PC-9 (cell line): ENCODE results near the gene PLCD3. TPM values are rescaled to one million over a fixed set of nuclear protein-coding genes. Genes with fewer than 3 reads are reported as not detected.
"Not testable (repeated sequence)": the region's sequence is repeated elsewhere in the genome, so short reads cannot be mapped to it uniquely, and the experiment has no call there.

Experiments used
- BruUV-seq: library from RNA; stranded (reverse); fragments of 400-500 nt; replicated peaks from 2 replicates; lab custom pipeline; 2021; lab: Mats Ljungman, UMichigan
- CTCF ChIA-PET: fragments of 300-600 bp; sonication (Branson Sonifier 250); formaldehyde crosslinking; loops from one replicate; lab custom pipeline; 2022; ENCODE audit warnings: antibody characterized with exemption; lab: Charles Lee
- POLR2A ChIA-PET: fragments of 300-600 bp; sonication (Branson Sonifier 250); formaldehyde crosslinking; loops from one replicate; lab custom pipeline; 2022; ENCODE audit warnings: antibody characterized with exemption; ENCODE audit not compliant: unreplicated experiment; lab: Charles Lee
- DNase-seq, 2 experiments: peaks; one replicate each; pipeline versions ENCODE4 v3.0.0 to v3.0.0-alpha.2; 2015 to 2022; ENCODE audit warnings: mixed read lengths in 1 of 2
- H2AFZ ChIP-seq: fragments of 200-600 bp; sonication (generic); 2 replicates; pipeline ENCODE4 v1.8.1; 2017; ENCODE audit warnings: antibody characterized with exemption
- H3F3A ChIP-seq: fragments of 200-600 bp; sonication (generic); 2 replicates; pipeline ENCODE4 v1.8.1; 2017; ENCODE audit warnings: antibody characterized with exemption, mild to moderate bottlenecking, low read depth; ENCODE audit not compliant: insufficient read depth
- H3K27ac ChIP-seq: fragments of 200-600 bp; sonication (generic); 2 replicates; pipeline ENCODE4 v1.6.1; 2016; ENCODE audit warnings: mixed run types
- H3K27me3 ChIP-seq: fragments of 200-600 bp; sonication (generic); 2 replicates; pipeline ENCODE4 v1.6.1; 2016; ENCODE audit warnings: low read depth, mixed run types; ENCODE audit not compliant: insufficient read depth
- H3K36me3 ChIP-seq: fragments of 200-600 bp; sonication (generic); 2 replicates; pipeline ENCODE4 v1.6.1; 2016; ENCODE audit warnings: low read depth, mixed run types
- H3K4me1 ChIP-seq: fragments of 200-600 bp; sonication (generic); replicated peaks from 2 replicates; pipeline ENCODE4 v1.6.1; 2016; ENCODE audit warnings: mixed run types; ENCODE audit not compliant: insufficient read depth
- H3K4me2 ChIP-seq: fragments of 200-600 bp; sonication (generic); 2 replicates; pipeline ENCODE4 v1.6.1; 2017; ENCODE audit warnings: mixed run types
- H3K4me3 ChIP-seq: fragments of 200-600 bp; sonication (generic); 2 replicates; pipeline ENCODE4 v1.6.1; 2016; ENCODE audit warnings: mixed run types
- H3K79me2 ChIP-seq: fragments of 200-600 bp; sonication (generic); 2 replicates; pipeline ENCODE4 v1.6.1; 2017; ENCODE audit warnings: low read depth, mixed run types
- H3K9me2 ChIP-seq: fragments of 200-600 bp; sonication (generic); 2 replicates; pipeline ENCODE4 v1.8.1; 2017; ENCODE audit warnings: mild to moderate bottlenecking; ENCODE audit not compliant: insufficient read depth
- H3K9me3 ChIP-seq: fragments of 200-600 bp; sonication (generic); 2 replicates; pipeline ENCODE4 v1.8.1; 2016; ENCODE audit warnings: low read depth; ENCODE audit not compliant: insufficient read depth
- H4K20me1 ChIP-seq: fragments of 200-600 bp; sonication (generic); 2 replicates; pipeline ENCODE4 v1.8.1; 2017; ENCODE audit not compliant: insufficient read depth
- EZH2 ChIP-seq: fragments of 200-600 bp; sonication (generic); IDR thresholded peaks from 2 replicates; pipeline ENCODE4 v1.8.0; 2017; ENCODE audit warnings: antibody characterized with exemption, low read depth
- intact Hi-C: fragments of 100-400 bp; cut with micrococcal nuclease; formaldehyde crosslinking; loops from one replicate; pipeline ENCODE4 v1.10.0; 2022; ENCODE audit not compliant: unreplicated experiment
- total RNA-seq: library from RNA; stranded (reverse); gene quantifications from 2 replicates; pipeline ENCODE4 v1.2.3, GENCODE V29; 2021
- TF ChIP-seq, protein P1 (sequence below): fragments of 200-600 bp; sonication (generic); conservative IDR thresholded peaks from 2 replicates; pipeline ENCODE4 v1.6.1; 2017; ENCODE audit warnings: mixed run types, antibody characterized with exemption, mild to moderate bottlenecking, moderate library complexity

The PLCD3 gene
- total RNA-seq, 1 experiment from 2014 or later = 92.4 TPM

- H3K9me3 ChIP-seq = no peaks in the 10 kb centered on the region
- CTCF ChIA-PET = interaction anchor here (0.6 kb wide), 1 partner anchor 76 kb away, joined by 4 read pairs; no protein-coding TSS in a partner anchor
- peaks cover 75% of the 10 kb centered on the region for H3K4me1 ChIP-seq
- no peak for TF ChIP-seq EZH2
- TF ChIP-seq, protein P1, sequence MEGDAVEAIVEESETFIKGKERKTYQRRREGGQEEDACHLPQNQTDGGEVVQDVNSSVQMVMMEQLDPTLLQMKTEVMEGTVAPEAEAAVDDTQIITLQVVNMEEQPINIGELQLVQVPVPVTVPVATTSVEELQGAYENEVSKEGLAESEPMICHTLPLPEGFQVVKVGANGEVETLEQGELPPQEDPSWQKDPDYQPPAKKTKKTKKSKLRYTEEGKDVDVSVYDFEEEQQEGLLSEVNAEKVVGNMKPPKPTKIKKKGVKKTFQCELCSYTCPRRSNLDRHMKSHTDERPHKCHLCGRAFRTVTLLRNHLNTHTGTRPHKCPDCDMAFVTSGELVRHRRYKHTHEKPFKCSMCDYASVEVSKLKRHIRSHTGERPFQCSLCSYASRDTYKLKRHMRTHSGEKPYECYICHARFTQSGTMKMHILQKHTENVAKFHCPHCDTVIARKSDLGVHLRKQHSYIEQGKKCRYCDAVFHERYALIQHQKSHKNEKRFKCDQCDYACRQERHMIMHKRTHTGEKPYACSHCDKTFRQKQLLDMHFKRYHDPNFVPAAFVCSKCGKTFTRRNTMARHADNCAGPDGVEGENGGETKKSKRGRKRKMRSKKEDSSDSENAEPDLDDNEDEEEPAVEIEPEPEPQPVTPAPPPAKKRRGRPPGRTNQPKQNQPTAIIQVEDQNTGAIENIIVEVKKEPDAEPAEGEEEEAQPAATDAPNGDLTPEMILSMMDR = no peak
- no peaks in the 10 kb centered on the region for H3K36me3 ChIP-seq
- no peak for DNase-seq
- intact Hi-C loops = loop anchor here (2.0 kb wide), 1 partner anchor 33 kb away; no protein-coding TSS in a partner anchor
- no peak overlapping the region for H2AFZ ChIP-seq
- POLR2A ChIA-PET = no interaction called here
- no peaks in the 10 kb centered on the region for H3K27me3 ChIP-seq
- BruUV-seq = no TSS peak
- H3K9me2 ChIP-seq = no peaks in the 10 kb centered on the region
- peaks cover 32% of the 10 kb centered on the region for H3K79me2 ChIP-seq
- no peak overlapping the region for H3K4me3 ChIP-seq
- H3K4me2 ChIP-seq = no peak overlapping the region
- H3F3A ChIP-seq = peaks cover 48% of the 10 kb centered on the region
- H4K20me1 ChIP-seq = no peaks in the 10 kb centered on the region
- H3K27ac ChIP-seq = peak overlapping the region; percentile 65
Measured at GRCh38 chr17:45125509-45125908, 6.8 kb downstream of the PLCD3 start.

DNA sequence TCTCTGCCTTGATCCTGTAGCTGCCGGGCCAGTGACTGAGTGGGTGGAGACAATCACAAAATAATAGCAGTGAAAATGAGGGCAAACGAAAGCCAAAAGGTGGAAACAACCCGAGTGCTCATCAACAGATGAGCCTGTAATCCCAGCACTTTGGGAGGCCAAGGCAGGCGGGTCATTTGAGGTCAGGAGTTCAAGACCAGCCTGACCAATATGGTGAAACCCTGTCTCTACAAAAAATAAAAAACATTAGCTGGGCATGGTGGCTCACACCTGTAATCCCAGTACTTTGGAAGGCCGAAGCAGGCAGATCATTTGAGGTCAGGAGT, 7.6 kb downstream of the PLCD3 start:
- Histone ChIP-seq H3K27ac (peak overlapping the region; percentile 65), H3K79me2 (peaks cover 32% of the 10 kb centered on the region), H3K4me2 (peak overlapping the region; percentile 56), H3K4me1 (peaks cover 69% of the 10 kb centered on the region), H3F3A (peaks cover 42% of the 10 kb centered on the region)
- BruUV-seq, H2AFZ ChIP-seq, H3K9me3 ChIP-seq, H3K9me2 ChIP-seq, CTCF ChIA-PET, H3K4me3 ChIP-seq, H3K27me3 ChIP-seq, DNase-seq, POLR2A ChIA-PET, H3K36me3 ChIP-seq, H4K20me1 ChIP-seq: not testable (repeated sequence)
- intact Hi-C loops = loop anchor here (1.0 to 2.0 kb wide), 2 partner anchors 22 to 32 kb away; no protein-coding TSS in a partner anchor

GRCh38 chr17:45123930-45124796, 8.2 kb downstream of the PLCD3 start:
- Histone ChIP-seq H3F3A (peaks cover 36% of the 10 kb centered on the region), H3K79me2 (peaks cover 30% of the 10 kb centered on the region), H3K36me3 (no peaks in the 10 kb centered on the region), H3K9me3 (no peaks in the 10 kb centered on the region), H3K4me2 (peak overlapping the region; percentile 56), H2AFZ (no peak overlapping the region), H3K27ac (peak overlapping the region; percentile 65), H3K9me2 (no peaks in the 10 kb centered on the region), H4K20me1 (no peaks in the 10 kb centered on the region), H3K4me1 (peaks cover 63% of the 10 kb centered on the region), H3K27me3 (no peaks in the 10 kb centered on the region), H3K4me3 (no peak overlapping the region)
- TF ChIP-seq EZH2 = no peak
- TF ChIP-seq, protein P1 = no peak
- CTCF ChIA-PET = interaction anchor here (0.6 kb wide), 1 partner anchor 77 kb away, joined by 3 read pairs; no protein-coding TSS in a partner anchor
- peak; percentile 77 to 85 for DNase-seq
- intact Hi-C loops = loop anchor here (1.0 to 2.0 kb wide), 2 partner anchors 22 to 31 kb away; no protein-coding TSS in a partner anchor
- POLR2A ChIA-PET = interaction anchor here (0.5 kb wide), 1 partner anchor 323 kb away, joined by 3 read pairs; no protein-coding TSS in a partner anchor
- TSS peak; percentile 50 for BruUV-seq
